ENCODE data around the gene ATP2A1.

DNA sequence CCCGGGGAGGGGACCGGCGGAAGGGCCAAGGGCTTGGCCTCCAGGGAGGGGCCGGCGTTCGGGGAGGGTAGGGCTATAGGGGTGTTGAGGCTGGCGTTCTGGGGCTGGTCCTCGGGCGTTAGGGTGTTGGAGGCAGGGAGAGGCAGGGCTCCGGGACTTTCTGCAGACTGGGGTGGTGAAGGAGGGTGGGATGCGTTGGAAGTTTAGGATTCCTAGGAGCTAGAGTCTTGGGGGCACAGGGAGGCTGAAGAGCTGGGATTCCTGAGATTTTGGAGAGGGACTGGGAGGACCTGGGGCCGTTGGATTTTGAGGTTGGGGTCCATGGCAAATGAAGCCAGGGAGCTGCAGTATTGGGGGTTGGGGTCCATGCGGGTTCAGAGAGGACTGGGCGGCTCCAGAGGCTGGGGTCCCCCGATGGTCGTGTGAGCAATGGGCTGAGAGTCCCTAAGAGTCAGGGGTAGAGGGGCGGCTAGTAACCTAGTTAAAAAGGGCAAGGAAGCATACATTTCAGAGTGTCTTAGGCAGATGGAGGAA lies 73.2 kb downstream of the ATP2A1 start:
- TF ChIP-seq NFIC (IDR thresholded peaks at IDR 0.05) (no peak), TCF12 (IDR thresholded peaks at IDR 0.05; ENCODE audit: low read depth) (no peak), FOXM1 (IDR thresholded peaks at IDR 0.05; ENCODE audit: borderline replicate concordance, low read depth) (no peak), RAD21 (IDR thresholded peaks at IDR 0.05; ENCODE audit: low read depth) (no peak)
- TF ChIP-seq, protein P1, sequence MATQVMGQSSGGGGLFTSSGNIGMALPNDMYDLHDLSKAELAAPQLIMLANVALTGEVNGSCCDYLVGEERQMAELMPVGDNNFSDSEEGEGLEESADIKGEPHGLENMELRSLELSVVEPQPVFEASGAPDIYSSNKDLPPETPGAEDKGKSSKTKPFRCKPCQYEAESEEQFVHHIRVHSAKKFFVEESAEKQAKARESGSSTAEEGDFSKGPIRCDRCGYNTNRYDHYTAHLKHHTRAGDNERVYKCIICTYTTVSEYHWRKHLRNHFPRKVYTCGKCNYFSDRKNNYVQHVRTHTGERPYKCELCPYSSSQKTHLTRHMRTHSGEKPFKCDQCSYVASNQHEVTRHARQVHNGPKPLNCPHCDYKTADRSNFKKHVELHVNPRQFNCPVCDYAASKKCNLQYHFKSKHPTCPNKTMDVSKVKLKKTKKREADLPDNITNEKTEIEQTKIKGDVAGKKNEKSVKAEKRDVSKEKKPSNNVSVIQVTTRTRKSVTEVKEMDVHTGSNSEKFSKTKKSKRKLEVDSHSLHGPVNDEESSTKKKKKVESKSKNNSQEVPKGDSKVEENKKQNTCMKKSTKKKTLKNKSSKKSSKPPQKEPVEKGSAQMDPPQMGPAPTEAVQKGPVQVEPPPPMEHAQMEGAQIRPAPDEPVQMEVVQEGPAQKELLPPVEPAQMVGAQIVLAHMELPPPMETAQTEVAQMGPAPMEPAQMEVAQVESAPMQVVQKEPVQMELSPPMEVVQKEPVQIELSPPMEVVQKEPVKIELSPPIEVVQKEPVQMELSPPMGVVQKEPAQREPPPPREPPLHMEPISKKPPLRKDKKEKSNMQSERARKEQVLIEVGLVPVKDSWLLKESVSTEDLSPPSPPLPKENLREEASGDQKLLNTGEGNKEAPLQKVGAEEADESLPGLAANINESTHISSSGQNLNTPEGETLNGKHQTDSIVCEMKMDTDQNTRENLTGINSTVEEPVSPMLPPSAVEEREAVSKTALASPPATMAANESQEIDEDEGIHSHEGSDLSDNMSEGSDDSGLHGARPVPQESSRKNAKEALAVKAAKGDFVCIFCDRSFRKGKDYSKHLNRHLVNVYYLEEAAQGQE (IDR thresholded peaks at IDR 0.05; ENCODE audit: low read depth): no peak
